A549 (cell line): Measurements from ENCODE around the gene BHLHE23.

Source experiments
- CTCF ChIP-seq: fragments of >200 bp; sonication (Bioruptor Twin); formaldehyde crosslinking; IDR thresholded peaks from 3 replicates; pipeline ENCODE4 v1.5.1; 2016
- HMGXB4 ChIP-seq: fragments of 250-450 bp; sonication (Bioruptor Pico); IDR thresholded peaks from 2 replicates; pipeline ENCODE4 v1.5.0; 2021; ENCODE audit warnings: mild to moderate bottlenecking, moderate library complexity, borderline replicate concordance
- POLR2A ChIP-seq: IDR thresholded peaks from 2 replicates; pipeline ENCODE4 v1.6.1; 2012; ENCODE audit warnings: mild to moderate bottlenecking, low read length

- TF ChIP-seq CTCF (no peak), POLR2A (no peak), HMGXB4 (CRISPR knock-in tag) (no peak)
Observed at GRCh38 chr20:62959101-62959971, 47.4 kb downstream of the BHLHE23 start.
